Muscle of leg (tissue), 11 donors: ENCODE data around the gene ZMYM4. TPM values are rescaled to one million over a fixed set of nuclear protein-coding genes. Genes with fewer than 3 reads are reported as not detected.

Experiments used
- DNase-seq: peaks from one replicate; pipeline ENCODE4 v3.0.0; 2013
- H3K27ac ChIP-seq: one replicate; pipeline ENCODE4 v1.5.1; 2013; ENCODE audit warnings: mild to moderate bottlenecking, low read length, control low read depth
- H3K27me3 ChIP-seq: one replicate; pipeline ENCODE4 v1.6.1; 2013; ENCODE audit warnings: low read length; ENCODE audit not compliant: control insufficient read depth, insufficient read depth
- H3K36me3 ChIP-seq: one replicate; pipeline ENCODE4 v1.6.1; 2013; ENCODE audit warnings: low read length; ENCODE audit not compliant: control insufficient read depth, insufficient read depth
- H3K4me1 ChIP-seq: one replicate; pipeline ENCODE4 v1.6.1; 2013; ENCODE audit warnings: low read length; ENCODE audit not compliant: control insufficient read depth, insufficient read depth
- H3K4me3 ChIP-seq: one replicate; pipeline ENCODE4 v1.5.1; 2013; ENCODE audit warnings: low read length, control low read depth
- H3K9me3 ChIP-seq: replicated peaks from 2 replicates; pipeline ENCODE4 v1.6.1; 2013; ENCODE audit warnings: low read depth, low read length; ENCODE audit not compliant: control insufficient read depth
- WGBS: methylation state at CpG from one replicate; pipeline ENCODE4 v1.1.5; 2013; ENCODE audit warnings: missing lambda C conversion rate; ENCODE audit not compliant: insufficient coverage; 5-methylcytosine and 5-hydroxymethylcytosine counted together
- polyA plus RNA-seq, 8 donors: library from polyadenylated mRNA; unstranded; fragments of 120-200 nt; gene quantifications; one replicate each; pipeline versions ENCODE4 v1.2.1 to v1.2.3, GENCODE V29; 2013; ENCODE audit warnings: inconsistent platforms in 1 of 8, low replicate concordance in 1 of 8; ENCODE audit not compliant: insufficient read length in 8 of 8, insufficient read depth in 1 of 8
- total RNA-seq: library from RNA; stranded (reverse); fragments of 120-200 nt; gene quantifications from one replicate; pipeline ENCODE4 v1.2.4, GENCODE V29; 2013

The ZMYM4 gene
- total and polyA plus RNA-seq, 9 donors, result 27.9 to 43.6 (median 37.7) TPM

DNA sequence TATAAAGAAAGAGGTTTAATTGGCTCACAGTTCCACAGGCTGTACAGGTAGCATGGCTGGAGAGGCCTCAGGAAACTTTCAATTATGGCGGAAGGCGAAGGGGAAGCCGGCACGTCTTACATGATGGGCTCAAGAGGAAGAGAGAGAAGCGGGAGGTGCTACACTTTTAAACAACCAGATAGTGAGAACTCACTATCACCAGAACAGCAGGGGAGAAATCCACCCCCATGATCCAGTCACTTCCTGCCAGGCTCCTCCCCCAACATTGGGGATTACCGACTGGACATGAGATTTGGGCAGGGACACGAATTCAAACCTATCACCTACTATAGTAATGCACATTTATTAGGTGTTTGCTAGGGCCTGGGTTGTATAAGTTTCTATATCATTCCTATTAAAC lies 117.8 kb downstream of the ZMYM4 start:
- 100% methylated on average over 1 of the region's 7 CpGs for WGBS
- no peaks in the 10 kb centered on the region for H3K9me3 ChIP-seq
- H3K4me3 ChIP-seq, result no peak overlapping the region
- DNase-seq, result no peak
- H3K27ac ChIP-seq, result no peak overlapping the region
- no peaks in the 10 kb centered on the region for H3K27me3 ChIP-seq
- H3K36me3 ChIP-seq, result peaks cover 34% of the 10 kb centered on the region
- no peaks in the 10 kb centered on the region for H3K4me1 ChIP-seq

DNA sequence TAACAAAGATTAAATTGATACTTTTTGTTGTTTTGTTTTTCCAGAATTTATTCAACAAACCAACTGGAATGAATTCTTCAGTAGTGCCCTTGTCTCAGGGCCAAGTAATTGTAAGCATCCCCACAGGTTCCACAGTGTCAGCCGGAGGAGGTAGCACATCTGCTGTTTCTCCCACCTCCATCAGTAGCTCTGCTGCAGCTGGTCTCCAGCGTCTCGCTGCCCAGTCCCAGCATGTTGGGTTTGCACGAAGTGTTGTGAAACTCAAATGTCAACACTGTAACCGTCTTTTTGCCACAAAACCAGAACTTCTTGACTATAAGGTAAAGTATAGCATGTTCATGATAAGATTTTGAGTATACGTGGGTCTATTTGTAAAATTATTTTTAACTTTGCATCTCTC lies 118.5 kb downstream of the ZMYM4 start:
- no peaks in the 10 kb centered on the region for H3K9me3 ChIP-seq
- no peak overlapping the region for H3K4me3 ChIP-seq
- H3K36me3 ChIP-seq, result peaks cover 34% of the 10 kb centered on the region
- H3K27ac ChIP-seq, result no peak overlapping the region
- H3K4me1 ChIP-seq, result no peaks in the 10 kb centered on the region
- DNase-seq, result no peak
- WGBS, result 45% methylated on average over 1 of the region's 6 CpGs
- H3K27me3 ChIP-seq, result no peaks in the 10 kb centered on the region

GRCh38 chr1:35390600-35391494 lies 122.3 kb downstream of the ZMYM4 start:
- Histone ChIP-seq H3K4me3 (no peak overlapping the region), H3K9me3 (no peaks in the 10 kb centered on the region), H3K27me3 (no peaks in the 10 kb centered on the region), H3K27ac (no peak overlapping the region), H3K4me1 (no peaks in the 10 kb centered on the region), H3K36me3 (peaks cover 55% of the 10 kb centered on the region)
- DNase-seq, result no peak
- WGBS, result 29% methylated on average over 5 of the region's 10 CpGs

GRCh38 chr1:35394386-35394785 lies 125.9 kb downstream of the ZMYM4 start:
- Histone ChIP-seq H3K27ac (no peak overlapping the region), H3K27me3 (no peaks in the 10 kb centered on the region), H3K4me1 (no peaks in the 10 kb centered on the region), H3K4me3 (no peak overlapping the region), H3K36me3 (peaks cover 51% of the 10 kb centered on the region), H3K9me3 (no peaks in the 10 kb centered on the region)
- no peak for DNase-seq
- WGBS, result 100% methylated on average over 2 of the region's 2 CpGs

GRCh38 chr1:35398739-35399138 lies 130.2 kb downstream of the ZMYM4 start:
- WGBS, result no CpG with 5 or more reads among the region's 3 CpGs
- Histone ChIP-seq H3K4me1 (no peaks in the 10 kb centered on the region), H3K36me3 (peaks cover 41% of the 10 kb centered on the region), H3K27ac (no peak overlapping the region), H3K4me3 (no peak overlapping the region), H3K27me3 (no peaks in the 10 kb centered on the region), H3K9me3 (no peaks in the 10 kb centered on the region)
- no peak for DNase-seq

- Histone ChIP-seq H3K27me3 (no peaks in the 10 kb centered on the region), H3K9me3 (no peaks in the 10 kb centered on the region), H3K4me3 (no peak overlapping the region), H3K4me1 (no peaks in the 10 kb centered on the region), H3K36me3 (peaks cover 29% of the 10 kb centered on the region), H3K27ac (no peak overlapping the region)
- DNase-seq, result no peak
Measured at GRCh38 chr1:35401049-35401448, 132.5 kb downstream of the ZMYM4 start.

DNA sequence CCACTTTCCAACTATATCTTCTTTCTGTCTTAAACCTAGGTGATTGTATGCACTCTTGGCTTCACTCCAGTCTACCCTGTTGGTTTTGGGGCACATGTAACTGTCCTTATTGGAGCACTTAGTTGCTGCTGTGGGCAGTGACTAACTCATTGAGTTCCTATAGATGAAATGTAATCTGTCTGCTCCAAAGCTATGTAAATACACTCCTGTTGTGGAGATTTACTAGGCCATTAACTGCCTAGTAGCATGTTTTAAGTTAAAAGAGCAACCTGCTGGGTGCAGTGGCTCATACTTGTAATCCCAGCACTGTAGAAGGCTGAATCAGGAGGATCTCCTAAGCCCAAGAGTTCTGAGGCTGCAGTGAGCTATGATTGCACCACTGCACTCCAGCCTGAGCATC lies 137.6 kb downstream of the ZMYM4 start:
- Histone ChIP-seq H3K4me3 (no peak overlapping the region), H3K4me1 (no peaks in the 10 kb centered on the region), H3K36me3 (peaks cover 36% of the 10 kb centered on the region), H3K9me3 (peaks cover 5% of the 10 kb centered on the region), H3K27me3 (no peaks in the 10 kb centered on the region), H3K27ac (no peak overlapping the region)
- no peak for DNase-seq

DNA sequence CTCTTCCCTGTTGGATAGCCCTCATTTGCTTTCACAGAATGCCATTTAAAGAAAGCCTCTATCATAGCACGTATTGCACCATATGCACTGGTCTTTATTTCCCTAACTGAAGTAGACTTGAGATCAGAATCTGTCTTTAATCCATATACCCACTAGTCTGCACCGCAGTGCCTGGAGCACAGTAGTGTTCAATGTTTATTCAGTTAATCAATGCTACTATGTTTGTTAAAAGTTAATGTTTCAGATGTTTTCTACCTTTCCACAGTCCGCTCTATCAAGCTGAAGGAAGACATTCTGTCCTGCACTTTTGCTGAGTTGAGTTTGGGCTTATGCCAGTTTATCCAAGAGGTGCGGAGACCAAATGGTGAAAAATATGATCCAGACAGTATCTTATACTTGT lies 139.2 kb downstream of the ZMYM4 start:
- DNase-seq, result no peak
- no peak overlapping the region for H3K4me3 ChIP-seq
- H3K4me1 ChIP-seq, result no peaks in the 10 kb centered on the region
- no peak overlapping the region for H3K27ac ChIP-seq
- WGBS, result 100% methylated on average over 1 of the region's 4 CpGs
- H3K27me3 ChIP-seq, result no peaks in the 10 kb centered on the region
- H3K9me3 ChIP-seq, result peaks cover 5% of the 10 kb centered on the region
- peaks cover 33% of the 10 kb centered on the region for H3K36me3 ChIP-seq

- Histone ChIP-seq H3K4me3 (no peak overlapping the region), H3K4me1 (no peaks in the 10 kb centered on the region), H3K36me3 (peaks cover 31% of the 10 kb centered on the region), H3K27me3 (no peaks in the 10 kb centered on the region), H3K9me3 (peaks cover 5% of the 10 kb centered on the region), H3K27ac (no peak overlapping the region)
- WGBS, result no CpG with 5 or more reads among the region's 1 CpG
- no peak for DNase-seq
Measured at GRCh38 chr1:35408925-35409324, 140.4 kb downstream of the ZMYM4 start.

- peaks cover 13% of the 10 kb centered on the region for H3K36me3 ChIP-seq
- H3K27me3 ChIP-seq, result no peaks in the 10 kb centered on the region
- no peak overlapping the region for H3K4me3 ChIP-seq
- no peak overlapping the region for H3K27ac ChIP-seq
- WGBS, result no CpG with 5 or more reads among the region's 2 CpGs
- DNase-seq, result no peak
- no peaks in the 10 kb centered on the region for H3K4me1 ChIP-seq
- no peaks in the 10 kb centered on the region for H3K9me3 ChIP-seq
Measured at GRCh38 chr1:35426097-35426586, 157.6 kb downstream of the ZMYM4 start.
